ENCODE data around the gene CNN3. TPM values are rescaled to one million over a fixed set of nuclear protein-coding genes. Genes with fewer than 3 reads are reported as not detected.

The CNN3 gene
- total and polyA plus RNA-seq, 12 donors, result 28.0 to 108 (median 62.5) TPM

DNA sequence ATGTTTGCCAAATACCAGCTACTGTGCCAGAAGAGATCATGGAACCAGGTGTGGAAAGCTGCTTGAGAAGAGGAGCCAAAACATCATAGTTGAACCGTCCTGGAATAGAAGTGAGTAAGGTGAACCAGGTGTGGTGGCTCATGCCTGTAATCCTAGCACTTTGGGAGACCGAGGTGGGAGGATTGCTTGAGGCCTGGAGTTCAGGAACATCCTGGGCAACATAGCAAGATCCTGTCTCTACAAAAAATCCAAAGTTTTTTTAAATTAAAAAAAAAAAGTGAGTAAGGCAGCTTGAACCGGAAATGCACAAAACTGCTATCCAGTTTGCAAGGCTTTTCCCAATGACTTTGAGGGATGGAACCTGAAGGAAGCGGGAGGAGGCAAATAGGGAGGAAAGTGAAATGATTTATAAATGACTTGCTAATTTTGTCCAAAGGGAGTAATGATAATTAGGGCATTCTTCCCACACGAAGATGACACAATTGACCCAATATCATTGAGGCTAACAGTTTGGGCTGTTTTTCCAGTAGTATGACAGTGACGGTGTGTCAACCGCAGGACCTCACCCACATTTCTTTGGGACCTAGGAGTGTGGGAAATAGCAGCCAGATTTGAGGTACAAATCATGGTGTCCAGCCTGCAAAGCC is 1.5 kb upstream of the CNN3 start:
- WGBS, 2 donors, result 60 to 72% methylated on average over 7 of the region's 7 CpGs
- DNase-seq, result no peak
- Histone ChIP-seq H3K36me3 (peaks cover 0 to 18% (median 0%) of the 10 kb centered on the region in 9 donors), H3K27ac (peak overlapping the region; percentile 93 to 100 (median 98)), H3K4me3 (peak overlapping the region in 8 of 10 donors; percentile 61 to 96 (median 90)), H3K9me3 (no peaks in the 10 kb centered on the region), H3K27me3 (peaks cover 0 to 50% (median 0%) of the 10 kb centered on the region in 7 donors), H3K4me1 (peaks cover 16 to 52% (median 41%) of the 10 kb centered on the region in 9 donors)
- TF ChIP-seq, protein P1, sequence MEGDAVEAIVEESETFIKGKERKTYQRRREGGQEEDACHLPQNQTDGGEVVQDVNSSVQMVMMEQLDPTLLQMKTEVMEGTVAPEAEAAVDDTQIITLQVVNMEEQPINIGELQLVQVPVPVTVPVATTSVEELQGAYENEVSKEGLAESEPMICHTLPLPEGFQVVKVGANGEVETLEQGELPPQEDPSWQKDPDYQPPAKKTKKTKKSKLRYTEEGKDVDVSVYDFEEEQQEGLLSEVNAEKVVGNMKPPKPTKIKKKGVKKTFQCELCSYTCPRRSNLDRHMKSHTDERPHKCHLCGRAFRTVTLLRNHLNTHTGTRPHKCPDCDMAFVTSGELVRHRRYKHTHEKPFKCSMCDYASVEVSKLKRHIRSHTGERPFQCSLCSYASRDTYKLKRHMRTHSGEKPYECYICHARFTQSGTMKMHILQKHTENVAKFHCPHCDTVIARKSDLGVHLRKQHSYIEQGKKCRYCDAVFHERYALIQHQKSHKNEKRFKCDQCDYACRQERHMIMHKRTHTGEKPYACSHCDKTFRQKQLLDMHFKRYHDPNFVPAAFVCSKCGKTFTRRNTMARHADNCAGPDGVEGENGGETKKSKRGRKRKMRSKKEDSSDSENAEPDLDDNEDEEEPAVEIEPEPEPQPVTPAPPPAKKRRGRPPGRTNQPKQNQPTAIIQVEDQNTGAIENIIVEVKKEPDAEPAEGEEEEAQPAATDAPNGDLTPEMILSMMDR (IDR thresholded peaks at IDR 0.05), result no peak
- intact Hi-C loops (cut with DNase I), result loop anchor here in 9 of 10 donors (5.0 to 10.0 kb wide), 10 partner anchors 34 to 116 kb away; no protein-coding TSS in a partner anchor
- no peak for ATAC-seq

GRCh38 chr1:94927405-94928175 is 680 bp upstream of the CNN3 start:
- H3K4me3 ChIP-seq, result peak overlapping the region; percentile 11 to 96 (median 85)
- no peak for ATAC-seq
- H3K4me1 ChIP-seq, result peaks cover 16 to 60% (median 49%) of the 10 kb centered on the region in 9 donors
- H3K36me3 ChIP-seq, result peaks cover 0 to 12% (median 0%) of the 10 kb centered on the region in 9 donors
- H3K9me3 ChIP-seq, result no peaks in the 10 kb centered on the region
- intact Hi-C loops (cut with DNase I), result loop anchor here in 9 of 10 donors (2.0 to 10.0 kb wide), 14 partner anchors 35 to 117 kb away; no protein-coding TSS in a partner anchor
- 9% methylated on average over 35 to 40 of the region's 40 CpGs for WGBS, 2 donors
- peaks cover 0 to 50% (median 0%) of the 10 kb centered on the region in 7 donors for H3K27me3 ChIP-seq
- peak overlapping the region; percentile 93 to 100 (median 98) for H3K27ac ChIP-seq
- TF ChIP-seq, protein P1 (IDR thresholded peaks at IDR 0.05), result no peak
- no peak for DNase-seq

GRCh38 chr1:94926126-94926914 is 590 bp downstream of the CNN3 start:
- ATAC-seq (peak; percentile 51 to 85 (median 66)), DNase-seq (peak; percentile 61 to 75)
- H3K4me3 ChIP-seq, result peak overlapping the region; percentile 61 to 96 (median 90)
- H3K9me3 ChIP-seq, result no peaks in the 10 kb centered on the region
- peaks cover 0 to 50% (median 0%) of the 10 kb centered on the region in 7 donors for H3K27me3 ChIP-seq
- intact Hi-C loops (cut with DNase I), result loop anchor here in 9 of 10 donors (2.0 to 10.0 kb wide), 14 partner anchors 36 to 118 kb away; no protein-coding TSS in a partner anchor
- WGBS, 2 donors, result 0% methylated on average over 78 of the region's 78 CpGs
- TF ChIP-seq, protein P1 (IDR thresholded peaks at IDR 0.05), result peak; percentile 22 to 70 (median 50)
- H3K36me3 ChIP-seq, result peaks cover 0 to 4% (median 0%) of the 10 kb centered on the region in 9 donors
- peaks cover 16 to 73% (median 62%) of the 10 kb centered on the region in 9 donors for H3K4me1 ChIP-seq
- peak overlapping the region; percentile 93 to 100 (median 98) for H3K27ac ChIP-seq
